ENCODE measurements around the gene PTPRK.

The PTPRK gene

GRCh38 chr6:128323011-128323410 is 197.4 kb downstream of the PTPRK start:
- Histone ChIP-seq H3K9ac (no peak overlapping the region), H3K27me3 (ENCODE audit: control insufficient read depth, insufficient read depth, low read length) (no peaks in the 10 kb centered on the region), H3K4me1 (no peaks in the 10 kb centered on the region), H3K36me3 (ENCODE audit: control insufficient read depth, insufficient read depth, low read length) (no peaks in the 10 kb centered on the region), H3K4me3 (ENCODE audit: low read depth, low read length) (no peak overlapping the region), H3K79me2 (no peaks in the 10 kb centered on the region), H3K9me3 (ENCODE audit: control insufficient read depth, low read length) (no peaks in the 10 kb centered on the region), H3K27ac (no peak overlapping the region), H3K4me2 (ENCODE audit: low read length) (no peak overlapping the region), H2AFZ (no peak overlapping the region)
- TF ChIP-seq CTCF (IDR thresholded peaks at IDR 0.05), result no peak

GRCh38 chr6:128319946-128320345 is 200.5 kb downstream of the PTPRK start:
- no peak for TF ChIP-seq CTCF (IDR thresholded peaks at IDR 0.05)

GRCh38 chr6:128319157-128319556 is 201.2 kb downstream of the PTPRK start:
- Histone ChIP-seq H3K36me3 (ENCODE audit: control insufficient read depth, insufficient read depth, low read length) (no peaks in the 10 kb centered on the region), H3K9ac (no peak overlapping the region), H3K79me2 (no peaks in the 10 kb centered on the region), H2AFZ (no peak overlapping the region), H3K4me3 (ENCODE audit: low read depth, low read length) (no peak overlapping the region), H3K4me2 (ENCODE audit: low read length) (no peak overlapping the region), H3K4me1 (no peaks in the 10 kb centered on the region), H3K27ac (no peak overlapping the region), H3K27me3 (ENCODE audit: control insufficient read depth, insufficient read depth, low read length) (no peaks in the 10 kb centered on the region), H3K9me3 (ENCODE audit: control insufficient read depth, low read length) (no peaks in the 10 kb centered on the region)
- no peak for TF ChIP-seq CTCF (IDR thresholded peaks at IDR 0.05)

More at GRCh38 chr6:128319946-128320345, 200.5 kb downstream of the PTPRK start:
- no peak overlapping the region for H3K27ac ChIP-seq
- H2AFZ ChIP-seq, result no peak overlapping the region
- no peaks in the 10 kb centered on the region for H3K27me3 ChIP-seq (ENCODE audit: control insufficient read depth, insufficient read depth, low read length)
- H3K79me2 ChIP-seq, result no peaks in the 10 kb centered on the region
- no peak overlapping the region for H3K9ac ChIP-seq
- H3K4me3 ChIP-seq (ENCODE audit: low read depth, low read length), result no peak overlapping the region
- H3K9me3 ChIP-seq (ENCODE audit: control insufficient read depth, low read length), result no peaks in the 10 kb centered on the region
- H3K4me2 ChIP-seq (ENCODE audit: low read length), result no peak overlapping the region
- H3K36me3 ChIP-seq (ENCODE audit: control insufficient read depth, insufficient read depth, low read length), result no peaks in the 10 kb centered on the region
- H3K4me1 ChIP-seq, result no peaks in the 10 kb centered on the region

- H3K9me3 ChIP-seq (ENCODE audit: control insufficient read depth, low read length), result no peaks in the 10 kb centered on the region
- H2AFZ ChIP-seq, result no peak overlapping the region
- H3K9ac ChIP-seq, result no peak overlapping the region
- no peaks in the 10 kb centered on the region for H3K79me2 ChIP-seq
- no peak overlapping the region for H3K27ac ChIP-seq
- H3K4me3 ChIP-seq (ENCODE audit: low read depth, low read length), result no peak overlapping the region
- TF ChIP-seq CTCF (IDR thresholded peaks at IDR 0.05), result no peak
- no peaks in the 10 kb centered on the region for H3K4me1 ChIP-seq
- H3K4me2 ChIP-seq (ENCODE audit: low read length), result no peak overlapping the region
- no peaks in the 10 kb centered on the region for H3K27me3 ChIP-seq (ENCODE audit: control insufficient read depth, insufficient read depth, low read length)
- H3K36me3 ChIP-seq (ENCODE audit: control insufficient read depth, insufficient read depth, low read length), result no peaks in the 10 kb centered on the region
Observed at GRCh38 chr6:128316258-128316929, 204.0 kb downstream of the PTPRK start.

- Histone ChIP-seq H3K4me1 (no peaks in the 10 kb centered on the region), H3K4me3 (ENCODE audit: low read depth, low read length) (no peak overlapping the region), H3K9me3 (ENCODE audit: control insufficient read depth, low read length) (no peaks in the 10 kb centered on the region), H3K27me3 (ENCODE audit: control insufficient read depth, insufficient read depth, low read length) (no peaks in the 10 kb centered on the region), H3K79me2 (no peaks in the 10 kb centered on the region), H3K27ac (no peak overlapping the region), H3K9ac (no peak overlapping the region), H3K4me2 (ENCODE audit: low read length) (no peak overlapping the region), H3K36me3 (ENCODE audit: control insufficient read depth, insufficient read depth, low read length) (no peaks in the 10 kb centered on the region), H2AFZ (no peak overlapping the region)
- no peak for TF ChIP-seq CTCF (IDR thresholded peaks at IDR 0.05)
Observed at GRCh38 chr6:128314190-128314589, 206.2 kb downstream of the PTPRK start.

Measured in parathyroid adenoma (tissue), 2 donors.